ENCODE data around the gene PDZRN3. TPM values are rescaled to one million over a fixed set of nuclear protein-coding genes. Genes with fewer than 3 reads are reported as not detected.

Gene PDZRN3
- polyA plus RNA-seq, 2 of the 4 experiments (the other 2 are of a cell fraction) = not detected

- CTCF ChIA-PET = no interaction called here
- no peaks in the 10 kb centered on the region for H3K4me1 ChIP-seq
- no peak overlapping the region for H3K4me3 ChIP-seq
- no peak overlapping the region for H3K4me2 ChIP-seq
- no peaks in the 10 kb centered on the region for H3K9me3 ChIP-seq
- DNase-seq (ENCODE audit: low read depth in 1 of 2, low spot score in 1 of 2) (no peak), FAIRE-seq (no peak), ATAC-seq (no peak)
- 2% methylated on average over 3 of the region's 3 CpGs for WGBS (ENCODE audit: missing lambda C conversion rate)
- no peak overlapping the region for H3K27ac ChIP-seq
- TF ChIP-seq PHF8 (IDR thresholded peaks at IDR 0.05; ENCODE audit: borderline replicate concordance, low read depth) (no peak), POLR2AphosphoS2 (conservative IDR thresholded peaks at IDR 0.05; ENCODE audit: low read length) (no peak), RCOR1 (IDR thresholded peaks at IDR 0.05; ENCODE audit: low read depth, low read length) (no peak), HEYL (CRISPR knock-in tag; IDR thresholded peaks at IDR 0.05) (no peak), KDM5A (IDR thresholded peaks at IDR 0.05) (no peak), FOXS1 (CRISPR knock-in tag; IDR thresholded peaks at IDR 0.05) (no peak), FOSB (CRISPR knock-in tag; IDR thresholded peaks at IDR 0.05) (no peak), ESRRA (IDR thresholded peaks at IDR 0.05; ENCODE audit: borderline replicate concordance, low read length) (no peak), SMC3 (IDR thresholded peaks at IDR 0.05) (no peak)
- TF ChIP-seq, protein P1, sequence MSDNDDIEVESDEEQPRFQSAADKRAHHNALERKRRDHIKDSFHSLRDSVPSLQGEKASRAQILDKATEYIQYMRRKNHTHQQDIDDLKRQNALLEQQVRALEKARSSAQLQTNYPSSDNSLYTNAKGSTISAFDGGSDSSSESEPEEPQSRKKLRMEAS (IDR thresholded peaks at IDR 0.05) = no peak
- POLR2A ChIA-PET = no interaction called here
Observed at GRCh38 chr3:73399106-73399505, 225.6 kb downstream of the PDZRN3 start.

DNA sequence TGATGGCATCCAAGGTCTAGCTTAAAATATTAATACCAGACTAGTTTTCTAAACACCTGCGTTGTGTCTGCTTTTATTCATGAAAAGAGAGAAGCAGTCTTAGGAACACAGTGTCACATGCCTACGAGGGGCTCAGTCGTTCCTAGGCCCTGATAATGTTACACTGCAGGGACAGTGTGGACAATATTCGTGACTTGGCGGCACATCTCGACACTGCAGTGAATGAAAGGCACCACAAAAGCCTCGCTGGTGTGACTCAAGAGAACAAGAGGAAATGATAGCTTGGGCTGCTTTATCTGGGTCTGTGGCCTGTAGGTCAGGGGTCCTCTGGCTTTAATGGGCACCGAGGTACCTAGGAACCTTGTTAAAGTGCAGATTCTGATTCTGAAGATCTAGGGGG, 226.7 kb downstream of the PDZRN3 start:
- ChIA-PET CTCF (interaction anchor here (0.8 kb wide), 1 partner anchor 36 kb away, joined by 3 read pairs; no protein-coding TSS in a partner anchor), POLR2A (no interaction called here)
- ATAC-seq (no peak), DNase-seq (ENCODE audit: low read depth in 1 of 2, low spot score in 1 of 2) (no peak), FAIRE-seq (no peak)
- Histone ChIP-seq H3K4me1 (no peaks in the 10 kb centered on the region), H3K4me2 (no peak overlapping the region), H3K27ac (no peak overlapping the region), H3K4me3 (no peak overlapping the region), H3K9me3 (no peaks in the 10 kb centered on the region)
- 6% methylated on average over 8 of the region's 8 CpGs for WGBS (ENCODE audit: missing lambda C conversion rate)
- TF ChIP-seq ZSCAN20 (CRISPR knock-in tag; IDR thresholded peaks at IDR 0.05) (no peak), CHD2 (IDR thresholded peaks at IDR 0.05; ENCODE audit: low read length, partially characterized antibody) (no peak), SREBF2 (IDR thresholded peaks at IDR 0.05) (no peak), SMC3 (IDR thresholded peaks at IDR 0.05) (no peak), ZNF302 (CRISPR knock-in tag; IDR thresholded peaks at IDR 0.05) (no peak), FOXS1 (CRISPR knock-in tag; IDR thresholded peaks at IDR 0.05) (no peak), ESRRA (IDR thresholded peaks at IDR 0.05; ENCODE audit: borderline replicate concordance, low read length) (no peak), POLR2AphosphoS2 (conservative IDR thresholded peaks at IDR 0.05; ENCODE audit: low read length) (no peak)

GRCh38 chr3:73394240-73394639, 230.5 kb downstream of the PDZRN3 start:
- DNase-seq (ENCODE audit: low read depth in 1 of 2, low spot score in 1 of 2) (no peak), FAIRE-seq (no peak), ATAC-seq (no peak)
- WGBS (ENCODE audit: missing lambda C conversion rate) = 9% methylated on average over 5 of the region's 5 CpGs
- ChIA-PET CTCF (interaction anchor here (1.7 kb wide), 1 partner anchor 9 kb away, joined by 5 read pairs; no protein-coding TSS in a partner anchor), POLR2A (no interaction called here)
- TF ChIP-seq, protein P2, sequence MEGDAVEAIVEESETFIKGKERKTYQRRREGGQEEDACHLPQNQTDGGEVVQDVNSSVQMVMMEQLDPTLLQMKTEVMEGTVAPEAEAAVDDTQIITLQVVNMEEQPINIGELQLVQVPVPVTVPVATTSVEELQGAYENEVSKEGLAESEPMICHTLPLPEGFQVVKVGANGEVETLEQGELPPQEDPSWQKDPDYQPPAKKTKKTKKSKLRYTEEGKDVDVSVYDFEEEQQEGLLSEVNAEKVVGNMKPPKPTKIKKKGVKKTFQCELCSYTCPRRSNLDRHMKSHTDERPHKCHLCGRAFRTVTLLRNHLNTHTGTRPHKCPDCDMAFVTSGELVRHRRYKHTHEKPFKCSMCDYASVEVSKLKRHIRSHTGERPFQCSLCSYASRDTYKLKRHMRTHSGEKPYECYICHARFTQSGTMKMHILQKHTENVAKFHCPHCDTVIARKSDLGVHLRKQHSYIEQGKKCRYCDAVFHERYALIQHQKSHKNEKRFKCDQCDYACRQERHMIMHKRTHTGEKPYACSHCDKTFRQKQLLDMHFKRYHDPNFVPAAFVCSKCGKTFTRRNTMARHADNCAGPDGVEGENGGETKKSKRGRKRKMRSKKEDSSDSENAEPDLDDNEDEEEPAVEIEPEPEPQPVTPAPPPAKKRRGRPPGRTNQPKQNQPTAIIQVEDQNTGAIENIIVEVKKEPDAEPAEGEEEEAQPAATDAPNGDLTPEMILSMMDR (IDR thresholded peaks at IDR 0.05) = no peak
- no peak for TF ChIP-seq FOSL2 (IDR thresholded peaks at IDR 0.05)
- no peak for TF ChIP-seq FOSL2 (CRISPR knock-in tag; IDR thresholded peaks at IDR 0.05)
- no peak for TF ChIP-seq PBX3 (IDR thresholded peaks at IDR 0.05)
- no peak for TF ChIP-seq ZC3H11A (IDR thresholded peaks at IDR 0.05)
- no peak for TF ChIP-seq POLR2AphosphoS2 (conservative IDR thresholded peaks at IDR 0.05; ENCODE audit: low read length)
- no peak for TF ChIP-seq CEBPB (IDR thresholded peaks at IDR 0.05)
- TF ChIP-seq MAFK (IDR thresholded peaks at IDR 0.05; ENCODE audit: partially characterized antibody) = no peak
- TF ChIP-seq RFX5 (IDR thresholded peaks at IDR 0.05) = no peak
- TF ChIP-seq, protein P3, sequence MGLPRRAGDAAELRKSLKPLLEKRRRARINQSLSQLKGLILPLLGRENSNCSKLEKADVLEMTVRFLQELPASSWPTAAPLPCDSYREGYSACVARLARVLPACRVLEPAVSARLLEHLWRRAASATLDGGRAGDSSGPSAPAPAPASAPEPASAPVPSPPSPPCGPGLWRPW (IDR thresholded peaks at IDR 0.05) = no peak
- TF ChIP-seq, protein P1 (IDR thresholded peaks at IDR 0.05) = no peak
- H3K4me3 ChIP-seq = no peak overlapping the region
- no peaks in the 10 kb centered on the region for H3K4me1 ChIP-seq
- H3K4me2 ChIP-seq = no peak overlapping the region
- H3K27ac ChIP-seq = no peak overlapping the region
- no peaks in the 10 kb centered on the region for H3K9me3 ChIP-seq
